GM23338 (cell line): ENCODE results near the gene OR56A5. TPM values are rescaled to one million over a fixed set of nuclear protein-coding genes. Genes with fewer than 3 reads are reported as not detected.

Experiments used
- ATAC-seq: fragments of 200-7000 bp; cut with Tn5 transposase; 3 replicates; pipeline ENCODE4 v1.9.1; 2020
- DNase-seq: peaks from one replicate; pipeline ENCODE4 v3.0.0-alpha.2; 2015; ENCODE audit warnings: low spot score
- H2AFZ ChIP-seq: fragments of 200-600 bp; sonication (generic); 2 replicates; pipeline ENCODE4 v1.8.0; 2016; ENCODE audit warnings: antibody characterized with exemption, mild to moderate bottlenecking, moderate library complexity
- H3F3A ChIP-seq: fragments of 200-600 bp; sonication (generic); replicated peaks from 2 replicates; pipeline ENCODE4 v1.8.0; 2017; ENCODE audit warnings: antibody characterized with exemption, mixed run types, low read depth
- H3K27ac ChIP-seq: fragments of 200-600 bp; sonication (generic); 2 replicates; pipeline ENCODE4 v1.6.1; 2016; ENCODE audit warnings: low read depth
- H3K27me3 ChIP-seq: fragments of 200-600 bp; sonication (generic); 2 replicates; pipeline ENCODE4 v1.8.0; 2016; ENCODE audit warnings: mild to moderate bottlenecking, mixed run types, moderate library complexity; ENCODE audit not compliant: insufficient read depth
- H3K36me3 ChIP-seq: fragments of 200-600 bp; sonication (generic); 2 replicates; pipeline ENCODE4 v1.8.0; 2016; ENCODE audit warnings: mild to moderate bottlenecking; ENCODE audit not compliant: insufficient read depth
- H3K4me1 ChIP-seq: fragments of 200-600 bp; sonication (generic); 2 replicates; pipeline ENCODE4 v1.8.0; 2016; ENCODE audit warnings: mild to moderate bottlenecking, moderate library complexity; ENCODE audit not compliant: insufficient read depth
- H3K4me2 ChIP-seq: fragments of 200-600 bp; sonication (generic); 2 replicates; pipeline ENCODE4 v1.7.1; 2017; ENCODE audit warnings: mixed run types
- H3K4me3 ChIP-seq: fragments of 200-600 bp; sonication (generic); 2 replicates; pipeline ENCODE4 v1.6.1; 2016; ENCODE audit warnings: mixed run types
- H3K79me2 ChIP-seq: fragments of 200-600 bp; sonication (generic); replicated peaks from 2 replicates; pipeline ENCODE4 v1.8.0; 2017; ENCODE audit warnings: mild to moderate bottlenecking; ENCODE audit not compliant: insufficient read depth
- H3K9me2 ChIP-seq: fragments of 200-600 bp; sonication (generic); 2 replicates; pipeline ENCODE4 v1.8.0; 2017; ENCODE audit not compliant: insufficient read depth
- H4K20me1 ChIP-seq: fragments of 200-600 bp; sonication (generic); replicated peaks from 2 replicates; pipeline ENCODE4 v1.8.0; 2017; ENCODE audit warnings: mild to moderate bottlenecking; ENCODE audit not compliant: insufficient read depth
- H3K27ac Mint-ChIP-seq: 2 replicates; pipeline ENCODE4 v1.8.0; 2020; ENCODE audit warnings: inconsistent platforms, mild to moderate bottlenecking, moderate library complexity, mixed read lengths
- H3K27me3 Mint-ChIP-seq: 3 replicates; pipeline ENCODE4 v1.8.0; 2022; ENCODE audit warnings: low read depth, mild to moderate bottlenecking, moderate library complexity, mixed read lengths, inconsistent platforms; ENCODE audit not compliant: insufficient read depth, poor library complexity
- H3K36me3 Mint-ChIP-seq: 3 replicates; pipeline ENCODE4 v1.8.0; 2021; ENCODE audit warnings: low read depth, mild to moderate bottlenecking, inconsistent platforms, moderate library complexity, mixed read lengths
- H3K4me1 Mint-ChIP-seq: 3 replicates; pipeline ENCODE4 v1.8.0; 2020; ENCODE audit warnings: mild to moderate bottlenecking, inconsistent platforms, mixed read lengths
- H3K4me3 Mint-ChIP-seq: 3 replicates; pipeline ENCODE4 v1.8.0; 2021; ENCODE audit warnings: moderate library complexity, mild to moderate bottlenecking, inconsistent platforms, mixed read lengths
- H3K9me3 Mint-ChIP-seq: 3 replicates; pipeline ENCODE4 v1.8.0; 2020; ENCODE audit warnings: moderate library complexity, mild to moderate bottlenecking, inconsistent platforms, mixed read lengths
- CTCF ChIP-seq, 2 experiments: fragments of 200-600 bp in 1 of 2; sonication (generic) in 1 of 2; conservative IDR thresholded peaks; 2 replicates each; pipeline versions ENCODE4 v1.5.1 to v1.6.1; 2016 to 2017; ENCODE audit warnings: antibody characterized with exemption in 2 of 2, low read depth in 2 of 2, mild to moderate bottlenecking in 2 of 2, moderate library complexity in 1 of 2
- NANOG ChIP-seq: IDR thresholded peaks from 2 replicates; pipeline ENCODE4 v1.6.1; 2016; ENCODE audit warnings: antibody characterized with exemption, borderline replicate concordance
- POLR2AphosphoS5 ChIP-seq: IDR thresholded peaks from 2 replicates; pipeline ENCODE4 v1.6.1; 2016; ENCODE audit warnings: antibody characterized with exemption, low read depth
- STAT1 ChIP-seq: IDR thresholded peaks from one replicate; pipeline ENCODE4 v1.6.1; 2016; ENCODE audit warnings: antibody characterized with exemption; ENCODE audit not compliant: unreplicated experiment
- ZNF114 ChIP-seq: fragments of 250-450 bp; sonication (Bioruptor Pico); IDR thresholded peaks from 2 replicates; pipeline ENCODE4 v1.5.0; 2020; ENCODE audit warnings: mild to moderate bottlenecking, moderate library complexity
- ZNF331 ChIP-seq: fragments of 250-450 bp; sonication (Bioruptor Pico); IDR thresholded peaks from 2 replicates; pipeline ENCODE4 v1.5.0; 2020; ENCODE audit warnings: low read depth, mild to moderate bottlenecking, moderate library complexity
- ZNF462 ChIP-seq: fragments of 250-450 bp; sonication (Bioruptor Pico); IDR thresholded peaks from 2 replicates; pipeline ENCODE4 v1.5.0; 2020; ENCODE audit warnings: mild to moderate bottlenecking, moderate library complexity
- polyA plus RNA-seq: library from polyadenylated mRNA; unstranded; fragments of >200 nt; fragmentation: Nextera tagmentation; extraction: Ambion mirVana; gene quantifications from 2 replicates; pipeline ENCODE4 v1.2.1, GENCODE V29; 2016
- total RNA-seq: library from RNA; depleted of rRNA; stranded (reverse); fragments of >200 nt; shearing (Covaris generic); gene quantifications from 2 replicates; pipeline ENCODE4 v1.2.3, GENCODE V29; 2014

The OR56A5 gene
- total and polyA plus RNA-seq, 2 experiments from 2014 or later = not detected

GRCh38 chr11:5933116-5933515, 35.2 kb downstream of the OR56A5 start:
- Histone ChIP-seq H3K4me3 (no peak overlapping the region), H3K27me3 (no peaks in the 10 kb centered on the region), H2AFZ (no peak overlapping the region), H3K79me2 (no peaks in the 10 kb centered on the region), H3F3A (no peaks in the 10 kb centered on the region), H4K20me1 (no peaks in the 10 kb centered on the region), H3K36me3 (no peaks in the 10 kb centered on the region), H3K9me2 (peaks cover 5% of the 10 kb centered on the region; the same call in 1 of the 2 replicates), H3K4me2 (no peak overlapping the region), H3K4me1 (no peaks in the 10 kb centered on the region), H3K27ac (no peak overlapping the region)
- no peaks in the 10 kb centered on the region; the same call in 2 of the 3 replicates for H3K4me1 Mint-ChIP-seq
- TF ChIP-seq POLR2AphosphoS5 = no peak
- ATAC-seq = no peak
- H3K9me3 Mint-ChIP-seq = peaks cover 78% of the 10 kb centered on the region
- no peak overlapping the region for H3K4me3 Mint-ChIP-seq
- DNase-seq = no peak
- H3K27me3 Mint-ChIP-seq = peaks cover 16% of the 10 kb centered on the region
- H3K27ac Mint-ChIP-seq = no peak overlapping the region
- H3K36me3 Mint-ChIP-seq = peaks cover 34% of the 10 kb centered on the region

- H3K27ac ChIP-seq = no peak overlapping the region
- H3K9me2 ChIP-seq = peaks cover 5% of the 10 kb centered on the region
- H3K27me3 Mint-ChIP-seq = peaks cover 16% of the 10 kb centered on the region
- no peaks in the 10 kb centered on the region for H3K27me3 ChIP-seq
- no peaks in the 10 kb centered on the region for H3K4me1 ChIP-seq
- H3K79me2 ChIP-seq = no peaks in the 10 kb centered on the region
- ATAC-seq (no peak), DNase-seq (no peak)
- peaks cover 77% of the 10 kb centered on the region for H3K9me3 Mint-ChIP-seq
- no peak overlapping the region for H2AFZ ChIP-seq
- H3K4me2 ChIP-seq = no peak overlapping the region
- no peaks in the 10 kb centered on the region; the same call in 2 of the 3 replicates for H3K4me1 Mint-ChIP-seq
- H4K20me1 ChIP-seq = no peaks in the 10 kb centered on the region
- H3K36me3 ChIP-seq = no peaks in the 10 kb centered on the region
- H3K36me3 Mint-ChIP-seq = peaks cover 32% of the 10 kb centered on the region
- H3K4me3 Mint-ChIP-seq = no peak overlapping the region
- no peak overlapping the region for H3K27ac Mint-ChIP-seq
- H3K4me3 ChIP-seq = no peak overlapping the region
- TF ChIP-seq POLR2AphosphoS5 (no peak), STAT1 (no peak)
- H3F3A ChIP-seq = no peaks in the 10 kb centered on the region
These were observed 35.6 kb downstream of the OR56A5 start for GRCh38 chr11:5932671-5933070.

GRCh38 chr11:5931061-5931460, 37.2 kb downstream of the OR56A5 start:
- DNase-seq = no peak
- no peaks in the 10 kb centered on the region for H3K4me1 ChIP-seq
- no peak overlapping the region for H3K4me3 Mint-ChIP-seq
- H3K27me3 Mint-ChIP-seq = peaks cover 16% of the 10 kb centered on the region
- H2AFZ ChIP-seq = no peak overlapping the region
- H3K4me3 ChIP-seq = no peak overlapping the region
- no peaks in the 10 kb centered on the region for H3F3A ChIP-seq
- no peak overlapping the region for H3K4me2 ChIP-seq
- no peak overlapping the region for H3K27ac ChIP-seq
- peaks cover 66% of the 10 kb centered on the region for H3K9me3 Mint-ChIP-seq
- no peaks in the 10 kb centered on the region for H3K79me2 ChIP-seq
- H3K27ac Mint-ChIP-seq = no peak overlapping the region
- no peaks in the 10 kb centered on the region for H3K27me3 ChIP-seq
- H3K36me3 ChIP-seq = no peaks in the 10 kb centered on the region
- ATAC-seq = no peak
- no peaks in the 10 kb centered on the region for H3K4me1 Mint-ChIP-seq
- no peaks in the 10 kb centered on the region for H4K20me1 ChIP-seq
- H3K9me2 ChIP-seq = peaks cover 5% of the 10 kb centered on the region
- H3K36me3 Mint-ChIP-seq = peaks cover 29% of the 10 kb centered on the region
- no peak for TF ChIP-seq NANOG
- TF ChIP-seq ZNF331 (CRISPR knock-in tag) = no peak
- no peak for TF ChIP-seq STAT1
- TF ChIP-seq ZNF114 (CRISPR knock-in tag) = no peak
- no peak for TF ChIP-seq POLR2AphosphoS5
- TF ChIP-seq CTCF (conservative IDR thresholded peaks at IDR 0.05; ENCODE audit: low read depth in 2 of 2) = no peak
- no peak for TF ChIP-seq ZNF462 (CRISPR knock-in tag)
